Endothelial cell of umbilical vein (primary cell): Measurements from ENCODE around the gene LIPA. TPM values are rescaled to one million over a fixed set of nuclear protein-coding genes. Genes with fewer than 3 reads are reported as not detected.

Experiments used
- BruUV-seq: library from RNA; stranded (reverse); fragments of 400-500 nt; replicated peaks from 2 replicates; lab custom pipeline; 2021; lab: Mats Ljungman, UMichigan
- CTCF ChIA-PET: fragments of 300-600, 350-600 bp; sonication (Branson Sonifier 250); formaldehyde crosslinking; loops from one replicate; lab custom pipeline; 2021; ENCODE audit warnings: antibody characterized with exemption, inconsistent platforms; lab: Charles Lee
- POLR2A ChIA-PET: fragments of 300-600, 350-600 bp; sonication (Branson Sonifier 250); formaldehyde crosslinking; loops from one replicate; lab custom pipeline; 2021; ENCODE audit warnings: antibody characterized with exemption, inconsistent platforms; lab: Charles Lee
- DNase-seq: peaks from one replicate; pipeline ENCODE4 v3.0.0-alpha.2; 2011; ENCODE audit warnings: low read depth, low spot score
- FAIRE-seq: peaks from 2 replicates; lab custom pipeline; 2011; peaks lifted over from hg19 to GRCh38; lab: Jason Lieb, UNC
- H2AFZ ChIP-seq: 2 replicates; pipeline ENCODE4 v1.6.0; 2012; ENCODE audit warnings: low read depth, low read length, control low read depth, inconsistent platforms
- H3K27ac ChIP-seq: 2 replicates; pipeline ENCODE4 v1.5.1; 2011; ENCODE audit warnings: low read depth, mild to moderate bottlenecking, control low read depth, low read length, moderate library complexity; ENCODE audit not compliant: insufficient read depth
- H3K27me3 ChIP-seq, 2 experiments: 2 replicates each; pipeline versions ENCODE4 v1.6.0 to v1.6.1; 2011; ENCODE audit warnings: low read length in 2 of 2, mixed read lengths in 1 of 2; ENCODE audit not compliant: control insufficient read depth in 2 of 2, insufficient read depth in 2 of 2
- H3K36me3 ChIP-seq, 2 experiments: 2 replicates in 1 of 2; 3 replicates in 1 of 2; pipeline ENCODE4 v1.5.1; 2011; ENCODE audit warnings: low read length in 2 of 2, mild to moderate bottlenecking in 1 of 2, moderate library complexity in 1 of 2; ENCODE audit not compliant: control insufficient read depth in 2 of 2, insufficient read depth in 2 of 2; ENCODE audit errors: extremely low read depth in 1 of 2
- H3K4me1 ChIP-seq: 3 replicates; pipeline ENCODE4 v1.5.1; 2011; ENCODE audit warnings: mild to moderate bottlenecking, low read length; ENCODE audit not compliant: control insufficient read depth, insufficient read depth; ENCODE audit errors: extremely low read depth
- H3K4me2 ChIP-seq: 2 replicates; pipeline ENCODE4 v1.6.1; 2011; ENCODE audit warnings: low read length, control low read depth, mixed read lengths; ENCODE audit not compliant: insufficient read depth
- H3K4me3 ChIP-seq, 3 experiments: fragments of 200-600 bp in 1 of 3; sonication (generic), shearing (Covaris generic) in 1 of 3; replicated peaks in 1 of 3; 2 replicates each; pipeline ENCODE4 v1.5.1; 2011 to 2016; ENCODE audit warnings: control low read depth in 3 of 3, low read length in 3 of 3, mild to moderate bottlenecking in 2 of 3, inconsistent platforms in 1 of 3, low read depth in 1 of 3, moderate library complexity in 1 of 3; ENCODE audit not compliant: insufficient read depth in 1 of 3
- H3K79me2 ChIP-seq: 2 replicates; pipeline ENCODE4 v1.6.0; 2012; ENCODE audit warnings: low read length, inconsistent platforms; ENCODE audit not compliant: control insufficient read depth, insufficient read depth
- H3K9ac ChIP-seq: replicated peaks from 2 replicates; pipeline ENCODE3; 2011; ENCODE audit warnings: low read length, control low read depth; ENCODE audit not compliant: insufficient read depth; ENCODE audit errors: extremely low read depth
- H3K9me1 ChIP-seq: replicated peaks from 3 replicates; pipeline ENCODE4 v1.6.0; 2011; ENCODE audit warnings: mild to moderate bottlenecking, low read length; ENCODE audit not compliant: control insufficient read depth, insufficient read depth; ENCODE audit errors: extremely low read depth
- H3K9me3 ChIP-seq: replicated peaks from 2 replicates; pipeline ENCODE4 v1.5.1; 2012; ENCODE audit warnings: low read length, inconsistent platforms; ENCODE audit not compliant: control insufficient read depth, insufficient read depth
- H4K20me1 ChIP-seq: replicated peaks from 2 replicates; pipeline ENCODE3; 2011; ENCODE audit warnings: mild to moderate bottlenecking, low read length; ENCODE audit not compliant: control insufficient read depth, insufficient read depth; ENCODE audit errors: extremely low read depth
- EZH2 ChIP-seq: IDR thresholded peaks from 2 replicates; pipeline ENCODE4 v1.6.1; 2012; ENCODE audit warnings: borderline replicate concordance, low read depth, mild to moderate bottlenecking, moderate library complexity, low read length, inconsistent platforms; ENCODE audit not compliant: severe bottlenecking
- FOS ChIP-seq: IDR thresholded peaks from 2 replicates; pipeline ENCODE4 v1.6.1; 2011; ENCODE audit warnings: mild to moderate bottlenecking, low read length, moderate library complexity, borderline replicate concordance; ENCODE audit not compliant: insufficient read depth
- GATA2 ChIP-seq: IDR thresholded peaks from 2 replicates; pipeline ENCODE4 v1.7.0; 2011; ENCODE audit warnings: low read depth, mild to moderate bottlenecking, moderate library complexity, mixed read lengths, low read length; ENCODE audit not compliant: insufficient read length, insufficient read depth
- JUN ChIP-seq: IDR thresholded peaks from 2 replicates; pipeline ENCODE4 v1.6.1; 2011; ENCODE audit warnings: borderline replicate concordance, low read depth; ENCODE audit not compliant: insufficient read length, insufficient read depth
- MYC ChIP-seq: IDR thresholded peaks from one replicate; pipeline ENCODE4 v1.6.1; 2011; ENCODE audit warnings: mild to moderate bottlenecking, low read depth, low read length
- POLR2A ChIP-seq: IDR thresholded peaks from 2 replicates; pipeline ENCODE4 v1.6.1; 2012; ENCODE audit warnings: low read depth, mild to moderate bottlenecking, control low read depth, low read length
- POLR2AphosphoS5 ChIP-seq: IDR thresholded peaks from 2 replicates; pipeline ENCODE4 v1.6.1; 2012; ENCODE audit warnings: low read depth, mild to moderate bottlenecking, control low read depth, low read length, moderate library complexity; ENCODE audit not compliant: insufficient read depth
- dilution Hi-C: fragments of 300-500 bp; cut with MboI; formaldehyde crosslinking; loops from one replicate; pipeline ENCODE4 v1.15.0; 2019; ENCODE audit warnings: low sequenced_read_pairs; ENCODE audit not compliant: extremely low pct_ligation_motif_present
- intact Hi-C: fragments of 100-400 bp; cut with micrococcal nuclease; formaldehyde crosslinking; loops from one replicate; pipeline ENCODE4 v1.10.0; 2022
- polyA plus RNA-seq, 4 experiments: library from polyadenylated mRNA; depleted of rRNA in 3 of 4; stranded (reverse) in 3 of 4; unstranded in 1 of 4; fragments of >200 nt; gene quantifications; 2 replicates each; pipeline versions ENCODE4 v1.2.1 to v1.2.3, GENCODE V29; 2011 to 2012; ENCODE audit warnings: missing spikeins in 1 of 4
- total RNA-seq: library from RNA; stranded (reverse); gene quantifications from 2 replicates; pipeline ENCODE4 v1.2.3, GENCODE V29; 2021
- TF ChIP-seq, protein P1 (sequence below): IDR thresholded peaks from 2 replicates; pipeline ENCODE4 v1.6.1; 2011; ENCODE audit not compliant: insufficient read depth, insufficient read length
- TF ChIP-seq, protein P2 (sequence below), 2 donors: IDR thresholded peaks; 1 replicate in 1 of 2; 2 replicates in 1 of 2; pipeline ENCODE4 v1.5.1; 2011; ENCODE audit warnings: low read length in 2 of 2, mild to moderate bottlenecking in 2 of 2, moderate library complexity in 2 of 2, control low read depth in 1 of 2, inconsistent platforms in 1 of 2, low read depth in 1 of 2; ENCODE audit not compliant: insufficient read depth in 1 of 2; ENCODE audit errors: extremely low read depth in 1 of 2

LIPA gene
- total and polyA plus RNA-seq, 2 donors (not counting 3 experiments of a cell fraction or from before 2014, with no cell fraction given): 24.0 to 41.1 TPM

- no peaks in the 10 kb centered on the region for H3K79me2 ChIP-seq
- no peaks in the 10 kb centered on the region for H3K9me3 ChIP-seq
- dilution Hi-C loops: no loop called here
- H3K27ac ChIP-seq: no peak overlapping the region
- no peaks in the 10 kb centered on the region for H3K9me1 ChIP-seq
- ChIA-PET POLR2A (no interaction called here), CTCF (interaction anchor here (0.9 kb wide), 1 partner anchor 292 kb away, joined by 3 read pairs; no protein-coding TSS in a partner anchor)
- H3K4me1 ChIP-seq: peaks cover 10% of the 10 kb centered on the region
- intact Hi-C loops: no loop called here
- DNase-seq (peak; percentile 58), FAIRE-seq (no peak)
- TF ChIP-seq, protein P1, sequence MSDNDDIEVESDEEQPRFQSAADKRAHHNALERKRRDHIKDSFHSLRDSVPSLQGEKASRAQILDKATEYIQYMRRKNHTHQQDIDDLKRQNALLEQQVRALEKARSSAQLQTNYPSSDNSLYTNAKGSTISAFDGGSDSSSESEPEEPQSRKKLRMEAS: no peak
- TF ChIP-seq, protein P2, sequence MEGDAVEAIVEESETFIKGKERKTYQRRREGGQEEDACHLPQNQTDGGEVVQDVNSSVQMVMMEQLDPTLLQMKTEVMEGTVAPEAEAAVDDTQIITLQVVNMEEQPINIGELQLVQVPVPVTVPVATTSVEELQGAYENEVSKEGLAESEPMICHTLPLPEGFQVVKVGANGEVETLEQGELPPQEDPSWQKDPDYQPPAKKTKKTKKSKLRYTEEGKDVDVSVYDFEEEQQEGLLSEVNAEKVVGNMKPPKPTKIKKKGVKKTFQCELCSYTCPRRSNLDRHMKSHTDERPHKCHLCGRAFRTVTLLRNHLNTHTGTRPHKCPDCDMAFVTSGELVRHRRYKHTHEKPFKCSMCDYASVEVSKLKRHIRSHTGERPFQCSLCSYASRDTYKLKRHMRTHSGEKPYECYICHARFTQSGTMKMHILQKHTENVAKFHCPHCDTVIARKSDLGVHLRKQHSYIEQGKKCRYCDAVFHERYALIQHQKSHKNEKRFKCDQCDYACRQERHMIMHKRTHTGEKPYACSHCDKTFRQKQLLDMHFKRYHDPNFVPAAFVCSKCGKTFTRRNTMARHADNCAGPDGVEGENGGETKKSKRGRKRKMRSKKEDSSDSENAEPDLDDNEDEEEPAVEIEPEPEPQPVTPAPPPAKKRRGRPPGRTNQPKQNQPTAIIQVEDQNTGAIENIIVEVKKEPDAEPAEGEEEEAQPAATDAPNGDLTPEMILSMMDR (IDR thresholded peaks at IDR 0.05; ENCODE audit: extremely low read depth in 1 of 2, insufficient read depth in 1 of 2, low read depth in 1 of 2, low read length in 2 of 2): no peak
- TF ChIP-seq FOS (no peak), POLR2AphosphoS5 (no peak), EZH2 (no peak), POLR2A (no peak), GATA2 (no peak), JUN (no peak), MYC (no peak)
- H2AFZ ChIP-seq: no peak overlapping the region
- no peaks in the 10 kb centered on the region for H3K27me3 ChIP-seq
- H3K4me3 ChIP-seq: no peak overlapping the region
- no peak overlapping the region for H3K9ac ChIP-seq
- H3K4me2 ChIP-seq: no peak overlapping the region
- H3K36me3 ChIP-seq: no peaks in the 10 kb centered on the region
- H4K20me1 ChIP-seq: no peaks in the 10 kb centered on the region
- no TSS peak for BruUV-seq
Observed at GRCh38 chr10:89226891-89227290, 24.7 kb downstream of the LIPA start.
